HEK293 (cell line): ENCODE measurements around the gene OR6B3.

ENCODE experiments used
- CTCF ChIA-PET: fragments of 350-600 bp; formaldehyde crosslinking; extraction: SDS; loops from one replicate; lab custom pipeline; 2021; ENCODE audit warnings: antibody characterized with exemption; lab: Yijun Ruan, JAX
- POLR2A ChIA-PET: fragments of 300-600 bp; formaldehyde crosslinking; extraction: SDS; loops from one replicate; lab custom pipeline; 2020; ENCODE audit warnings: antibody characterized with exemption, inconsistent platforms; lab: Yijun Ruan, JAX
- H3K27ac ChIP-seq: fragments of 200-500 bp; sonication (Bioruptor generic); 2 replicates; pipeline ENCODE4 v1.5.1; 2014; ENCODE audit warnings: low read depth, low read length, control low read depth, inconsistent platforms; ENCODE audit errors: extremely low read depth
- H3K36me3 ChIP-seq, 2 experiments: fragments of 200-500 bp in 1 of 2; sonication (Bioruptor generic) in 1 of 2; 1 replicate in 1 of 2; 2 replicates in 1 of 2; pipeline ENCODE4 v1.5.1; 2014 to 2017; ENCODE audit warnings: inconsistent platforms in 2 of 2, low read length in 2 of 2; ENCODE audit not compliant: control insufficient read depth in 2 of 2, insufficient read depth in 1 of 2
- H3K4me1 ChIP-seq: fragments of 200-500 bp; sonication (Bioruptor generic); 2 replicates; pipeline ENCODE4 v1.5.1; 2014; ENCODE audit warnings: mild to moderate bottlenecking, low read length, inconsistent platforms; ENCODE audit not compliant: control insufficient read depth, insufficient read depth
- H3K4me3 ChIP-seq: 2 replicates; pipeline ENCODE4 v1.5.1; 2011; ENCODE audit warnings: low read depth, mild to moderate bottlenecking, control low read depth, low read length, moderate library complexity
- H3K9me3 ChIP-seq: fragments of 200-500 bp; sonication (Bioruptor generic); 2 replicates; pipeline ENCODE4 v1.5.1; 2014; ENCODE audit warnings: low read depth, low read length, inconsistent platforms; ENCODE audit not compliant: control insufficient read depth, insufficient read depth
- HOXA7 ChIP-seq: sonication (generic); formaldehyde crosslinking; IDR thresholded peaks from 2 replicates; pipeline ENCODE4 v1.8.1; 2022; ENCODE audit warnings: missing genetic modification reagents, borderline replicate concordance
- REPIN1 ChIP-seq: fragments of 450-650 bp; formaldehyde crosslinking; IDR thresholded peaks from 2 replicates; pipeline ENCODE4 v1.5.1; 2017; ENCODE audit warnings: missing biosample characterization, missing genetic modification characterization, low read depth
- SP7 ChIP-seq: fragments of 450-650 bp; formaldehyde crosslinking; IDR thresholded peaks from 2 replicates; pipeline ENCODE4 v1.5.1; 2016; ENCODE audit warnings: missing biosample characterization, missing genetic modification characterization
- YY1 ChIP-seq: fragments of 450-650 bp; formaldehyde crosslinking; IDR thresholded peaks from 2 replicates; pipeline ENCODE4 v1.5.1; 2018; ENCODE audit warnings: missing biosample characterization, missing genetic modification characterization
- ZBTB20 ChIP-seq: fragments of 450-650 bp; formaldehyde crosslinking; IDR thresholded peaks from 2 replicates; pipeline ENCODE4 v1.5.1; 2016; ENCODE audit warnings: missing biosample characterization, missing genetic modification characterization
- ZBTB48 ChIP-seq: fragments of 450-650 bp; formaldehyde crosslinking; IDR thresholded peaks from 2 replicates; pipeline ENCODE4 v1.5.1; 2016; ENCODE audit warnings: missing biosample characterization, missing genetic modification characterization
- ZBTB7A ChIP-seq: fragments of 450-650 bp; formaldehyde crosslinking; IDR thresholded peaks from 2 replicates; pipeline ENCODE4 v1.5.1; 2016; ENCODE audit warnings: low read depth, missing biosample characterization, missing genetic modification characterization
- ZBTB8A ChIP-seq: fragments of 450-650 bp; formaldehyde crosslinking; IDR thresholded peaks from 2 replicates; pipeline ENCODE4 v1.5.1; 2016; ENCODE audit warnings: missing biosample characterization, missing genetic modification characterization
- ZNF138 ChIP-seq: fragments of 450-650 bp; formaldehyde crosslinking; IDR thresholded peaks from 2 replicates; pipeline ENCODE4 v1.5.1; 2016; ENCODE audit warnings: missing biosample characterization, missing genetic modification characterization, borderline replicate concordance
- ZNF184 ChIP-seq: fragments of 450-650 bp; IDR thresholded peaks from 2 replicates; pipeline ENCODE4 v1.5.1; 2018; ENCODE audit warnings: missing biosample characterization, mild to moderate bottlenecking, missing genetic modification characterization
- ZNF274 ChIP-seq, 2 experiments: fragments of 200-500 bp in 1 of 2; fragments of 450-650 bp in 1 of 2; sonication (Bioruptor generic) in 1 of 2; formaldehyde crosslinking in 1 of 2; IDR thresholded peaks; 2 replicates each; pipeline versions ENCODE4 v1.5.1 to v1.6.1; 2014 to 2016; ENCODE audit warnings: borderline replicate concordance in 1 of 2, inconsistent platforms in 1 of 2, low read length in 1 of 2, missing biosample characterization in 1 of 2, missing genetic modification characterization in 1 of 2
- ZNF529 ChIP-seq: fragments of 450-650 bp; formaldehyde crosslinking; IDR thresholded peaks from 2 replicates; pipeline ENCODE4 v1.5.1; 2017; ENCODE audit warnings: missing genetic modification characterization, missing biosample characterization; ENCODE audit not compliant: insufficient replicate concordance
- ZNF600 ChIP-seq: fragments of 450-650 bp; formaldehyde crosslinking; IDR thresholded peaks from 2 replicates; pipeline ENCODE4 v1.5.1; 2016; ENCODE audit warnings: missing biosample characterization, missing genetic modification characterization
- ZNF610 ChIP-seq: fragments of 450-650 bp; formaldehyde crosslinking; IDR thresholded peaks from 2 replicates; pipeline ENCODE4 v1.5.1; 2016; ENCODE audit warnings: missing biosample characterization, missing genetic modification characterization, borderline replicate concordance
- ZNF791 ChIP-seq: fragments of 450-650 bp; formaldehyde crosslinking; IDR thresholded peaks from 2 replicates; pipeline ENCODE4 v1.5.1; 2016; ENCODE audit warnings: missing biosample characterization, missing genetic modification characterization
- ZNF843 ChIP-seq: fragments of 450-650 bp; formaldehyde crosslinking; IDR thresholded peaks from 2 replicates; pipeline ENCODE4 v1.5.1; 2016; ENCODE audit warnings: missing biosample characterization, missing genetic modification characterization
- TF ChIP-seq, protein P1 (sequence below): fragments of 450-650 bp; formaldehyde crosslinking; IDR thresholded peaks from 2 replicates; pipeline ENCODE4 v1.5.1; 2016; ENCODE audit warnings: missing biosample characterization, missing genetic modification characterization
- TF ChIP-seq, protein P2 (sequence below): fragments of 450-650 bp; formaldehyde crosslinking; IDR thresholded peaks from 2 replicates; pipeline ENCODE4 v1.5.1; 2016; ENCODE audit warnings: missing biosample characterization, missing genetic modification characterization
- TF ChIP-seq, protein P3 (sequence below): fragments of 450-650 bp; formaldehyde crosslinking; IDR thresholded peaks from 2 replicates; pipeline ENCODE4 v1.5.1; 2016; ENCODE audit warnings: missing biosample characterization, missing genetic modification characterization
- TF ChIP-seq, protein P4 (sequence below): fragments of 450-650 bp; formaldehyde crosslinking; IDR thresholded peaks from 2 replicates; pipeline ENCODE4 v1.5.1; 2017; ENCODE audit warnings: missing biosample characterization, missing genetic modification characterization

The OR6B3 gene

DNA sequence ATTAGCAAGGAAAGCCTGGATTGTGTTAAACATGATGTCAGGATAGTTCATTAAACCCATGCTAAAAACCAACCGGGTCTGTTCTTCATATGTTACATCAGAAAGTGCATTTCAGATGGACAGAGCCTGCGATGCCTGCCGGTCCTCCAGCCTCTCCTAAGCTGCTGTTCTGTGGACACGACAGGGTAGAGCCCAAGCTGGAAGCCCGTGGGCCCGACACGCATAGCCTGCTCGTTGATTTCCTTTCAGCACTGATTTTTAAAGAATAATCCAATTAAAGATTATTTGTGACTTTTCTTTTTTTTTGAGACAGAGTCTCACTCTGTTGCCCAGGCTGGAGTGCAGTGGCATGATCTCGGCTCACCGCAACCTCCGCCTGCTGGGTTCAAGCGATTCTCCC, 797 bp downstream of the OR6B3 start:
- POLR2A ChIA-PET = no interaction called here
- Histone ChIP-seq H3K36me3 (no peaks in the 10 kb centered on the region), H3K27ac (no peak overlapping the region)
- CTCF ChIA-PET = interaction anchor here (0.7 to 1.5 kb wide), 6 partner anchors 9 to 92 kb away, joined by 3 to 7 read pairs (median 3); no protein-coding TSS in a partner anchor
- TF ChIP-seq, protein P1, sequence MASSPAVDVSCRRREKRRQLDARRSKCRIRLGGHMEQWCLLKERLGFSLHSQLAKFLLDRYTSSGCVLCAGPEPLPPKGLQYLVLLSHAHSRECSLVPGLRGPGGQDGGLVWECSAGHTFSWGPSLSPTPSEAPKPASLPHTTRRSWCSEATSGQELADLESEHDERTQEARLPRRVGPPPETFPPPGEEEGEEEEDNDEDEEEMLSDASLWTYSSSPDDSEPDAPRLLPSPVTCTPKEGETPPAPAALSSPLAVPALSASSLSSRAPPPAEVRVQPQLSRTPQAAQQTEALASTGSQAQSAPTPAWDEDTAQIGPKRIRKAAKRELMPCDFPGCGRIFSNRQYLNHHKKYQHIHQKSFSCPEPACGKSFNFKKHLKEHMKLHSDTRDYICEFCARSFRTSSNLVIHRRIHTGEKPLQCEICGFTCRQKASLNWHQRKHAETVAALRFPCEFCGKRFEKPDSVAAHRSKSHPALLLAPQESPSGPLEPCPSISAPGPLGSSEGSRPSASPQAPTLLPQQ (tag by site-specific recombination) = no peak
- TF ChIP-seq, protein P2, sequence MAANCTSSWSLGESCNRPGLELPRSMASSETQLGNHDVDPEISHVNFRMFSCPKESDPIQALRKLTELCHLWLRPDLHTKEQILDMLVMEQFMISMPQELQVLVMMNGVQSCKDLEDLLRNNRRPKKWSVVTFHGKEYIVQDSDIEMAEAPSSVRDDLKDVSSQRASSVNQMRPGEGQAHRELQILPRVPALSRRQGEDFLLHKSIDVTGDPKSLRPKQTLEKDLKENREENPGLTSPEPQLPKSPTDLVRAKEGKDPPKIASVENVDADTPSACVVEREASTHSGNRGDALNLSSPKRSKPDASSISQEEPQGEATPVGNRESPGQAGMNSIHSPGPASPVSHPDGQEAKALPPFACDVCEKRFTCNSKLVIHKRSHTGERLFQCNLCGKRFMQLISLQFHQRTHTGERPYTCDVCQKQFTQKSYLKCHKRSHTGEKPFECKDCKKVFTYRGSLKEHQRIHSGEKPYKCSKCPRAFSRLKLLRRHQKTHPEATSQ (tag by site-specific recombination) = no peak
- TF ChIP-seq ZNF610 (tag by site-specific recombination) = no peak
- TF ChIP-seq ZNF138 (tag by site-specific recombination) = no peak
- no peak for TF ChIP-seq ZNF274 (IDR thresholded peaks at IDR 0.05; ENCODE audit: low read length)
- no peak for TF ChIP-seq ZNF274 (tag by site-specific recombination; IDR thresholded peaks at IDR 0.05; ENCODE audit: borderline replicate concordance)
- TF ChIP-seq, all 188 proteins: peak for 0
- Histone ChIP-seq H3K4me3 (no peak overlapping the region), H3K4me1 (no peaks in the 10 kb centered on the region), H3K9me3 (no peaks in the 10 kb centered on the region)

DNA sequence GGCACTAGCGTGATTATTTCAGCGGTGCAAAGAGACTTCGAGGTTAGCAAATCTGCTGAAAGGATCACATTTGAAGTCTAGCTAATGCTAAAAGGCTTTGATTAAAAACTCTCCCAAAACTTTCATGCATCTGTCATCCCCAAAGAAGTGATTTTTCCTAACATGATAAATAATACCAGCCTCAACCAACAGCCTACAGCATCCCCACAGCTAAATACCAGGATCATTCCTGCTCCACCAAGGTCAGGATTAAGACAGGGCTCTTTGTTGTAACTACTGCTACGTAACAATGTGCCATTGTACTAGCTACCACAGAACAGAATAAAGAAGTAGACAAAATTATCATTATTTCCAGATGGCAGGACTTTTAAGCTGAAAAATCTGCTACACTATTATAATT, 1.6 kb downstream of the OR6B3 start:
- POLR2A ChIA-PET = no interaction called here
- CTCF ChIA-PET = interaction anchor here (0.7 to 1.5 kb wide), 7 partner anchors 9 to 98 kb away, joined by 3 to 6 read pairs (median 4); no protein-coding TSS in a partner anchor
- no peak for TF ChIP-seq ZBTB7A (tag by site-specific recombination)
- TF ChIP-seq, all 188 proteins: peak for 0
- Histone ChIP-seq H3K4me3 (no peak overlapping the region), H3K4me1 (no peaks in the 10 kb centered on the region), H3K9me3 (no peaks in the 10 kb centered on the region), H3K27ac (no peak overlapping the region), H3K36me3 (no peaks in the 10 kb centered on the region)

DNA sequence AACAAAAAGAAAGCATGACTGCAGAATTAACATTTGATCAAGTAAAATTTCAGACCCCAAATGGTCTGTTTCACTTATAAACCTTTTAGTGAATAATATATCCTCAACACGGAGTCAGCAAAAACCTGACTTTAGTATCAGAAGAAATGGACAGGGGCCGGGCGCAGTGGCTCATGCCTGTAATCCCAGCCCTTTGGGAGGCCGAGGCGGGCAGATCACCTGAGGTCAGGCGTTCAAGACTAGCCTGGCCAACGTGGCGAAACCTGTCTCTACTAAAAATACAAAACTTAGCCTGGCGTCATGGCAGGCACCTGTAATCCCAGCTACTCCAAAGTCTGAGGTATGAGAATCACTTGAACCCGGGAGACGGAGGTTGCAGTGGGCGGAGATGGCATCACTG, 3.0 kb downstream of the OR6B3 start:
- H3K4me1 ChIP-seq = no peaks in the 10 kb centered on the region
- ChIA-PET CTCF (interaction anchor here (0.8 kb wide), 1 partner anchor 182 kb away, joined by 3 read pairs; no protein-coding TSS in a partner anchor), POLR2A (no interaction called here)
- H3K9me3 ChIP-seq = no peaks in the 10 kb centered on the region
- H3K27ac ChIP-seq = no peak overlapping the region
- TF ChIP-seq REPIN1 (tag by site-specific recombination) (no peak), ZNF791 (tag by site-specific recombination) (no peak), ZNF600 (tag by site-specific recombination) (no peak), SP7 (no peak), ZNF529 (no peak), ZBTB20 (tag by site-specific recombination) (no peak), ZNF184 (tag by site-specific recombination) (no peak), ZBTB48 (tag by site-specific recombination) (no peak), ZBTB8A (tag by site-specific recombination) (no peak)
- no peak overlapping the region for H3K4me3 ChIP-seq
- no peaks in the 10 kb centered on the region for H3K36me3 ChIP-seq

DNA sequence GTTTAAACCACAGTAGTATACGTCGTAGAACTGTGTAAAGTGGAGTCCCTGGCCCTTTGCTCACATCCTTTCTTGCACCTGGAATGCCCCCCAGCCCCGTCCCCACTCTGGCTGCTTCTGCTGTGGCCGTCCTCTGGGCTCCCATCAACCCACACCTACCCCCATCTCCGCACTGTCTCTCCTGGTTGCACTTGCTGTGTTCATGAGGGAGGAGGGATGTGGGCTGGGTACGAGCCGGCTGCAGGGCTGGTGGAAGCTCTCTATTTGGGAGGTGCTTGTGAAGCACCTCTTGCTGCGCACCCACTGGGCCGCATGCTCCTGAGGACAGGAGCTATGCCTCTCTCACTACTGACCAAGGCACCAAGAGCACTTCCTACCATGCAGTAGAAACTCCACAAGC, 5.1 kb downstream of the OR6B3 start:
- Histone ChIP-seq H3K27ac (no peak overlapping the region), H3K4me3 (no peak overlapping the region), H3K4me1 (no peaks in the 10 kb centered on the region), H3K36me3 (no peaks in the 10 kb centered on the region), H3K9me3 (no peaks in the 10 kb centered on the region)
- POLR2A ChIA-PET = no interaction called here
- CTCF ChIA-PET = interaction anchor here (0.6 to 1.7 kb wide), 2 partner anchors 13 to 572 kb away, joined by 3 to 6 read pairs; no protein-coding TSS in a partner anchor
- TF ChIP-seq, protein P3, sequence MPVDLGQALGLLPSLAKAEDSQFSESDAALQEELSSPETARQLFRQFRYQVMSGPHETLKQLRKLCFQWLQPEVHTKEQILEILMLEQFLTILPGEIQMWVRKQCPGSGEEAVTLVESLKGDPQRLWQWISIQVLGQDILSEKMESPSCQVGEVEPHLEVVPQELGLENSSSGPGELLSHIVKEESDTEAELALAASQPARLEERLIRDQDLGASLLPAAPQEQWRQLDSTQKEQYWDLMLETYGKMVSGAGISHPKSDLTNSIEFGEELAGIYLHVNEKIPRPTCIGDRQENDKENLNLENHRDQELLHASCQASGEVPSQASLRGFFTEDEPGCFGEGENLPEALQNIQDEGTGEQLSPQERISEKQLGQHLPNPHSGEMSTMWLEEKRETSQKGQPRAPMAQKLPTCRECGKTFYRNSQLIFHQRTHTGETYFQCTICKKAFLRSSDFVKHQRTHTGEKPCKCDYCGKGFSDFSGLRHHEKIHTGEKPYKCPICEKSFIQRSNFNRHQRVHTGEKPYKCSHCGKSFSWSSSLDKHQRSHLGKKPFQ = no peak
- no peak for TF ChIP-seq YY1 (tag by site-specific recombination)
- TF ChIP-seq ZNF843 = no peak
- TF ChIP-seq, protein P4, sequence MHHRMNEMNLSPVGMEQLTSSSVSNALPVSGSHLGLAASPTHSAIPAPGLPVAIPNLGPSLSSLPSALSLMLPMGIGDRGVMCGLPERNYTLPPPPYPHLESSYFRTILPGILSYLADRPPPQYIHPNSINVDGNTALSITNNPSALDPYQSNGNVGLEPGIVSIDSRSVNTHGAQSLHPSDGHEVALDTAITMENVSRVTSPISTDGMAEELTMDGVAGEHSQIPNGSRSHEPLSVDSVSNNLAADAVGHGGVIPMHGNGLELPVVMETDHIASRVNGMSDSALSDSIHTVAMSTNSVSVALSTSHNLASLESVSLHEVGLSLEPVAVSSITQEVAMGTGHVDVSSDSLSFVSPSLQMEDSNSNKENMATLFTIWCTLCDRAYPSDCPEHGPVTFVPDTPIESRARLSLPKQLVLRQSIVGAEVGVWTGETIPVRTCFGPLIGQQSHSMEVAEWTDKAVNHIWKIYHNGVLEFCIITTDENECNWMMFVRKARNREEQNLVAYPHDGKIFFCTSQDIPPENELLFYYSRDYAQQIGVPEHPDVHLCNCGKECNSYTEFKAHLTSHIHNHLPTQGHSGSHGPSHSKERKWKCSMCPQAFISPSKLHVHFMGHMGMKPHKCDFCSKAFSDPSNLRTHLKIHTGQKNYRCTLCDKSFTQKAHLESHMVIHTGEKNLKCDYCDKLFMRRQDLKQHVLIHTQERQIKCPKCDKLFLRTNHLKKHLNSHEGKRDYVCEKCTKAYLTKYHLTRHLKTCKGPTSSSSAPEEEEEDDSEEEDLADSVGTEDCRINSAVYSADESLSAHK (tag by site-specific recombination) = no peak
- no peak for TF ChIP-seq HOXA7 (CRISPR knock-in tag)
